ENCODE measurements around the gene MYO1D. TPM values are rescaled to one million over a fixed set of nuclear protein-coding genes. Genes with fewer than 3 reads are reported as not detected.

MYO1D gene
- total and polyA plus RNA-seq, 12 donors: 13.6 to 103 (median 59.8) TPM

GRCh38 chr17:32461498-32461852 lies 415.4 kb downstream of the MYO1D start:
- peaks cover 0 to 91% of the 10 kb centered on the region in 2 donors for H3K36me3 ChIP-seq (replicated peaks in 1 of 2)
- no peak overlapping the region for H3K4me3 ChIP-seq
- intact Hi-C loops (cut with DNase I): no loop called here
- 60 to 71% (median 67%) methylated on average over 4 of the region's 4 CpGs for WGBS, 4 donors
- DNase-seq: no peak
- no peaks in the 10 kb centered on the region for H3K27me3 ChIP-seq
- no peak overlapping the region for H3K27ac ChIP-seq
- no peaks in the 10 kb centered on the region for H3K9me3 ChIP-seq (replicated peaks in 1 of 3)
- H3K4me1 ChIP-seq (replicated peaks in 1 of 2): peaks cover 0 to 7% of the 10 kb centered on the region in 2 donors
- TF ChIP-seq CTCF (IDR thresholded peaks at IDR 0.05): no peak
- TF ChIP-seq POLR2A (IDR thresholded peaks at IDR 0.05): no peak

GRCh38 chr17:32460054-32460453 lies 416.9 kb downstream of the MYO1D start:
- Histone ChIP-seq H3K9me3 (replicated peaks in 1 of 3) (no peaks in the 10 kb centered on the region), H3K4me1 (replicated peaks in 1 of 2) (peaks cover 0 to 7% of the 10 kb centered on the region in 2 donors), H3K36me3 (replicated peaks in 1 of 2) (peaks cover 0 to 92% of the 10 kb centered on the region in 2 donors), H3K27me3 (no peaks in the 10 kb centered on the region), H3K27ac (no peak overlapping the region), H3K4me3 (no peak overlapping the region)
- DNase-seq: no peak
- 81 to 92% (median 86%) methylated on average over 4 of the region's 4 CpGs for WGBS, 4 donors
- TF ChIP-seq POLR2A (IDR thresholded peaks at IDR 0.05) (no peak), CTCF (IDR thresholded peaks at IDR 0.05) (no peak)
- intact Hi-C loops (cut with DNase I): no loop called here

GRCh38 chr17:32458371-32458770 lies 418.6 kb downstream of the MYO1D start:
- Histone ChIP-seq H3K36me3 (replicated peaks in 1 of 2) (peaks cover 0 to 92% of the 10 kb centered on the region in 2 donors), H3K9me3 (replicated peaks in 1 of 3) (no peaks in the 10 kb centered on the region), H3K27ac (no peak overlapping the region), H3K4me1 (replicated peaks in 1 of 2) (peaks cover 0 to 7% of the 10 kb centered on the region in 2 donors), H3K27me3 (no peaks in the 10 kb centered on the region), H3K4me3 (no peak overlapping the region)
- TF ChIP-seq CTCF (IDR thresholded peaks at IDR 0.05): no peak
- TF ChIP-seq POLR2A (IDR thresholded peaks at IDR 0.05): no peak
- intact Hi-C loops (cut with DNase I): no loop called here
- DNase-seq: no peak

- no peak for DNase-seq
- Histone ChIP-seq H3K9me3 (replicated peaks in 1 of 3) (no peaks in the 10 kb centered on the region), H3K4me3 (no peak overlapping the region), H3K4me1 (replicated peaks in 1 of 2) (peaks cover 0 to 6% of the 10 kb centered on the region in 2 donors), H3K36me3 (replicated peaks in 1 of 2) (peaks cover 0 to 89% of the 10 kb centered on the region in 2 donors), H3K27me3 (no peaks in the 10 kb centered on the region), H3K27ac (no peak overlapping the region)
- 93 to 97% (median 96%) methylated on average over 2 of the region's 2 CpGs for whole genome bisulfite sequencing, 4 donors
- TF ChIP-seq CTCF (IDR thresholded peaks at IDR 0.05): no peak
- no peak for TF ChIP-seq POLR2A (IDR thresholded peaks at IDR 0.05)
- intact Hi-C loops (cut with DNase I): no loop called here
Measured at GRCh38 chr17:32453370-32453769, 423.6 kb downstream of the MYO1D start.

All from adrenal gland (tissue), 12 donors.